GM12878 (cell line): ENCODE data around the gene PPP1R1B. TPM values are rescaled to one million over a fixed set of nuclear protein-coding genes. Genes with fewer than 3 reads are reported as not detected.

ENCODE experiments used
- ATAC-seq: fragments of 200-7000 bp; cut with Tn5 transposase; 3 replicates; pipeline ENCODE4 v1.9.1; 2020; ENCODE audit warnings: mild to moderate bottlenecking, moderate library complexity
- BruUV-seq: library from RNA; stranded (reverse); fragments of 400-500 nt; replicated peaks from 2 replicates; lab custom pipeline; 2021; lab: Mats Ljungman, UMichigan
- CTCF ChIA-PET: fragments of 300-600 bp; sonication (Branson Sonifier 250); formaldehyde crosslinking; extraction: SDS; loops from one replicate; lab custom pipeline; 2021; ENCODE audit warnings: inconsistent platforms; lab: Yijun Ruan, JAX
- POLR2A ChIA-PET: fragments of 350-600 bp; formaldehyde crosslinking; extraction: SDS; loops from one replicate; lab custom pipeline; 2021; ENCODE audit warnings: inconsistent platforms; lab: Charles Lee
- RAD21 ChIA-PET: fragments of 300-600 bp; sonication (Branson Sonifier 250); formaldehyde crosslinking; loops from one replicate; lab custom pipeline; 2023; ENCODE audit warnings: antibody characterized with exemption; ENCODE audit not compliant: unreplicated experiment; lab: Charles Lee
- SMC1A ChIA-PET: fragments of 300-600 bp; sonication (Branson Sonifier 250); formaldehyde crosslinking; loops from one replicate; lab custom pipeline; 2023; ENCODE audit not compliant: unreplicated experiment, uncharacterized antibody; lab: Charles Lee
- DNase-seq: peaks from one replicate; pipeline ENCODE4 v3.0.0-alpha.2; 2011; ENCODE audit warnings: low read depth, low spot score
- FAIRE-seq: peaks from 3 replicates; lab custom pipeline; 2011; peaks lifted over from hg19 to GRCh38; lab: Jason Lieb, UNC
- H2AFZ ChIP-seq: 2 replicates; pipeline ENCODE4 v1.6.0; 2011; ENCODE audit warnings: low read depth, low read length, control low read depth; ENCODE audit not compliant: control insufficient read depth
- H3K27ac ChIP-seq: 2 replicates; pipeline ENCODE4 v1.5.1; 2011; ENCODE audit warnings: control low read depth; ENCODE audit not compliant: control insufficient read depth, insufficient read depth
- H3K27me3 ChIP-seq, 2 experiments: replicated peaks in 1 of 2; 2 replicates each; pipeline versions ENCODE4 v1.6.0 to v1.6.1; 2011; ENCODE audit warnings: low read length in 1 of 2; ENCODE audit not compliant: control insufficient read depth in 2 of 2, insufficient read depth in 2 of 2
- H3K36me3 ChIP-seq, 2 experiments: 2 replicates each; pipeline ENCODE4 v1.5.1; 2011; ENCODE audit warnings: low read length in 1 of 2; ENCODE audit not compliant: control insufficient read depth in 2 of 2, insufficient read depth in 2 of 2
- H3K4me1 ChIP-seq: 2 replicates; pipeline ENCODE4 v1.6.1; 2011; ENCODE audit warnings: mild to moderate bottlenecking, low read length, moderate library complexity, mixed read lengths; ENCODE audit not compliant: control insufficient read depth, insufficient read depth
- H3K4me2 ChIP-seq: 2 replicates; pipeline ENCODE4 v1.6.0; 2011; ENCODE audit warnings: control low read depth; ENCODE audit not compliant: control insufficient read depth, insufficient read depth
- H3K4me3 ChIP-seq: fragments of 200-600 bp; sonication (generic); 2 replicates; pipeline ENCODE4 v1.5.1; 2016
- H3K79me2 ChIP-seq: 2 replicates; pipeline ENCODE4 v1.6.0; 2011; ENCODE audit warnings: low read length; ENCODE audit not compliant: control insufficient read depth, insufficient read depth
- H3K9ac ChIP-seq: 2 replicates; pipeline ENCODE4 v1.8.0; 2011; ENCODE audit warnings: low read length, control low read depth, mixed read lengths; ENCODE audit not compliant: control insufficient read depth, insufficient read depth
- H3K9me3 ChIP-seq: replicated peaks from 3 replicates; pipeline ENCODE4 v1.5.1; 2011; ENCODE audit warnings: mild to moderate bottlenecking, low read length; ENCODE audit not compliant: control insufficient read depth, insufficient read depth
- H4K20me1 ChIP-seq: 2 replicates; pipeline ENCODE4 v1.6.0; 2011; ENCODE audit not compliant: control insufficient read depth, insufficient read depth
- ELK1 ChIP-seq: IDR thresholded peaks from 2 replicates; pipeline ENCODE4 v1.6.1; 2012; ENCODE audit warnings: low read depth, low read length, improper control_type of control experiment
- HDAC2 ChIP-seq: fragments of 200-600 bp; sonication (generic); IDR thresholded peaks from 2 replicates; pipeline ENCODE4 v1.6.1; 2017
- KLF5 ChIP-seq: fragments of 450-650 bp; IDR thresholded peaks from 2 replicates; pipeline ENCODE4 v1.6.1; 2014; ENCODE audit warnings: mild to moderate bottlenecking; ENCODE audit not compliant: partially characterized antibody
- NFXL1 ChIP-seq: fragments of 450-650 bp; IDR thresholded peaks from 2 replicates; pipeline ENCODE4 v1.6.1; 2017; ENCODE audit warnings: antibody characterized with exemption, mild to moderate bottlenecking, borderline replicate concordance
- POLR2A ChIP-seq: IDR thresholded peaks from 2 replicates; pipeline ENCODE4 v1.6.1; 2011; ENCODE audit warnings: low read depth, mild to moderate bottlenecking, low read length
- SIN3A ChIP-seq: IDR thresholded peaks from 2 replicates; pipeline ENCODE4 v1.6.1; 2012; ENCODE audit warnings: low read depth, low read length, improper control_type of control experiment
- SREBF1 ChIP-seq: IDR thresholded peaks from 2 replicates; pipeline ENCODE4 v1.6.1; 2012; ENCODE audit warnings: mild to moderate bottlenecking, low read length
- WGBS: methylation state at CpG from one replicate; pipeline ENCODE4 v1.1.6; 2016; ENCODE audit warnings: low lambda C conversion rate; ENCODE audit not compliant: insufficient replicate concordance, insufficient coverage; ENCODE audit errors: missing lambda C conversion rate; 5-methylcytosine and 5-hydroxymethylcytosine counted together
- in situ Hi-C: fragments of 300-500 bp; cut with MboI; formaldehyde crosslinking; loops from 9 replicates; pipeline ENCODE4 v1.14.3; 2018; ENCODE audit warnings: mixed read lengths
- intact Hi-C: fragments of 100-400 bp; cut with micrococcal nuclease; formaldehyde crosslinking; loops from one replicate; pipeline ENCODE4 v1.14.2; 2022; ENCODE audit not compliant: unreplicated experiment
- polyA plus RNA-seq, 11 experiments: library from polyadenylated mRNA; depleted of rRNA in 4 of 11; unstranded in 6 of 11; stranded (reverse) in 5 of 11; fragments of >200 nt; fragmentation: Nextera tagmentation in 4 of 11; fragmentation: Illumina TruSeq in 1 of 11; extraction: Ambion mirVana in 4 of 11; extraction: Trizol in 1 of 11; gene quantifications; 1 replicate in 1 of 11; 2 replicates in 10 of 11; pipeline versions ENCODE4 v1.2.1 to v1.2.3, GENCODE V29; 2011 to 2016; ENCODE audit warnings: inconsistent platforms in 2 of 11, missing spikeins in 2 of 11, low read depth in 1 of 11
- total RNA-seq, 4 experiments: library from RNA; depleted of rRNA in 3 of 4; stranded (reverse); fragments of >200 nt in 3 of 4; fragmentation: Illumina TruSeq in 1 of 4; extraction: Trizol in 1 of 4; gene quantifications; 2 replicates each; pipeline versions ENCODE4 v1.2.1 to v1.2.3, GENCODE V29; 2013 to 2021

PPP1R1B gene
- total and polyA plus RNA-seq, 10 of the 15 experiments (the other 5 are each of a cell fraction or from before 2014, with no cell fraction given) = 0.08 TPM; not detected in 9

GRCh38 chr17:39663688-39664580 lies 37.2 kb downstream of the PPP1R1B start:
- no peaks in the 10 kb centered on the region; the same call in 1 of the 2 replicates for H4K20me1 ChIP-seq
- peaks cover 4 to 6% of the 10 kb centered on the region in 2 experiments; a peak in 3 of 4 replicates for H3K27me3 ChIP-seq
- H2AFZ ChIP-seq = no peak overlapping the region
- no peak overlapping the region for H3K4me3 ChIP-seq
- POLR2A ChIA-PET = no interaction called here
- SMC1A ChIA-PET = no interaction called here
- WGBS = 84% methylated on average over 17 of the region's 17 CpGs
- CTCF ChIA-PET = interaction anchor here (1.6 kb wide), 1 partner anchor 10 kb away, joined by 10 read pairs; no protein-coding TSS in a partner anchor
- no peak overlapping the region for H3K27ac ChIP-seq
- in situ Hi-C loops (no loop called here), intact Hi-C loops (no loop called here)
- H3K79me2 ChIP-seq = no peaks in the 10 kb centered on the region
- H3K9ac ChIP-seq = no peak overlapping the region
- no peaks in the 10 kb centered on the region; the same call in 1 of the 2 replicates for H3K4me1 ChIP-seq
- DNase-seq (no peak), FAIRE-seq (no peak), ATAC-seq (no peak)
- H3K4me2 ChIP-seq = no peak overlapping the region
- no peaks in the 10 kb centered on the region for H3K9me3 ChIP-seq
- no peak for TF ChIP-seq ELK1
- TF ChIP-seq SIN3A = no peak
- TF ChIP-seq HDAC2 = no peak
- no peak for TF ChIP-seq KLF5
- TF ChIP-seq SREBF1 = no peak
- TF ChIP-seq NFXL1 = no peak
- no peak for TF ChIP-seq POLR2A
- no TSS peak for BruUV-seq
- peaks cover 5 to 20% of the 10 kb centered on the region in 2 experiments; a peak in 3 of 4 replicates for H3K36me3 ChIP-seq
- RAD21 ChIA-PET = no interaction called here
